OCI-LY7 (cell line): Measurements from ENCODE around the gene ZNF554.

Experiments
- EZH2phosphoT487 ChIP-seq: fragments of 200-600 bp; sonication (generic); IDR thresholded peaks from 2 replicates; pipeline ENCODE4 v1.6.1; 2018; ENCODE audit warnings: low read depth, borderline replicate concordance, mild to moderate bottlenecking, mixed run types, antibody characterized with exemption, low read length, moderate library complexity, mixed read lengths
- TF ChIP-seq, protein P1 (sequence below): fragments of 200-600 bp; sonication (generic); conservative IDR thresholded peaks from 2 replicates; pipeline ENCODE4 v1.5.1; 2014; ENCODE audit warnings: mild to moderate bottlenecking, antibody characterized with exemption, low read length, moderate library complexity, mixed read lengths

DNA sequence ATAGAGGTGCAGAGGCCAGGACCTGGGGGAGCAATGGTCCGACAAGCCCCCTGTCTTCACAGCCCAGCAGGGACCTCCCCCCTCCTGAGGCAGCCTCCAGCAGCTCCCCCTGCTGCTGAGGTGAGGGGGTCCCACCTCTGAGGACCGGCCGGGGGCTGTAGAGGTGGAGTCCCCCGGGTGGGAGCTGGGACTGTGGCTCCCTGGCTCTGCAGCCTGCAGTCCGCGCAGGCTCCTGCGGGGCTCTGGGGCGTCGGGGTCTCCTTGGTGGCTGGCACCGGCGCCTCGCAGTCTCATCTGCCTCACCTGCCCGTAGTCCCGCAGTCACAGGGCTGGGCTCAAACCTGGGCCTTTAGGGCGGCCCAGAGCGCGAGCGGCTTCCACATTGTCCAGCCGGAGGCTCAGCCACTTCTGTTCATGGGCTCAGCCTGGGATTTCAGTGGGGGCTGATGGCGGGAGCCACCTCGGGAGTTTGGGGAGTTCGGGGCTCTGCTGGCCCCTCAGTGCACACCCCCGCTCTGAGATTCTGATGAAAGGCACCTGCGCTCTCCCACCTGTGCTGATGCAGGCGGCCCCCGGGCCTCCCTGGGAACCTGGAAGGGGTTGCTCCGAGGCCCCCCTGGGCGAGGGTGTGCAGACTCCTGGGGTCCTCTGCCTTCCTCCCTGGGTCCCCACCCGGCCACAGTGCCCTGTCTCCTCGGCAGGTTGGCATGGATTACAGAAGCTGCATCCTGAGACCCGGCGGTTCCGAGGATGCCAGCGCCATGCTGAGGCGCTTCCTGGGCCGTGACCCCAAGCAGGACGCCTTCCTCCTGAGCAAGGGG lies 7.0 kb upstream of the ZNF554 start:
- TF ChIP-seq, protein P1, sequence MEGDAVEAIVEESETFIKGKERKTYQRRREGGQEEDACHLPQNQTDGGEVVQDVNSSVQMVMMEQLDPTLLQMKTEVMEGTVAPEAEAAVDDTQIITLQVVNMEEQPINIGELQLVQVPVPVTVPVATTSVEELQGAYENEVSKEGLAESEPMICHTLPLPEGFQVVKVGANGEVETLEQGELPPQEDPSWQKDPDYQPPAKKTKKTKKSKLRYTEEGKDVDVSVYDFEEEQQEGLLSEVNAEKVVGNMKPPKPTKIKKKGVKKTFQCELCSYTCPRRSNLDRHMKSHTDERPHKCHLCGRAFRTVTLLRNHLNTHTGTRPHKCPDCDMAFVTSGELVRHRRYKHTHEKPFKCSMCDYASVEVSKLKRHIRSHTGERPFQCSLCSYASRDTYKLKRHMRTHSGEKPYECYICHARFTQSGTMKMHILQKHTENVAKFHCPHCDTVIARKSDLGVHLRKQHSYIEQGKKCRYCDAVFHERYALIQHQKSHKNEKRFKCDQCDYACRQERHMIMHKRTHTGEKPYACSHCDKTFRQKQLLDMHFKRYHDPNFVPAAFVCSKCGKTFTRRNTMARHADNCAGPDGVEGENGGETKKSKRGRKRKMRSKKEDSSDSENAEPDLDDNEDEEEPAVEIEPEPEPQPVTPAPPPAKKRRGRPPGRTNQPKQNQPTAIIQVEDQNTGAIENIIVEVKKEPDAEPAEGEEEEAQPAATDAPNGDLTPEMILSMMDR, result no peak
- TF ChIP-seq EZH2phosphoT487, result no peak
